Activated CD4-positive, alpha-beta memory T cell treated with anti-CD3 and anti-CD28 coated beads for 36 hours (primary cell): Measurements from ENCODE around the gene SLC16A7. TPM values are rescaled to one million over a fixed set of nuclear protein-coding genes. Genes with fewer than 3 reads are reported as not detected.
A peak's percentile ranks its signal among the peaks of the same experiment; 100 is the strongest.

Experiments
- CTCF ChIA-PET: fragments of 350-600 bp; sonication (Branson Sonifier 250); formaldehyde crosslinking; loops from one replicate; lab custom pipeline; 2021; ENCODE audit warnings: antibody characterized with exemption, inconsistent platforms; lab: Charles Lee
- POLR2A ChIA-PET: fragments of 350-600 bp; sonication (Branson Sonifier 250); formaldehyde crosslinking; loops from one replicate; lab custom pipeline; 2021; ENCODE audit warnings: antibody characterized with exemption; lab: Charles Lee
- DNase-seq: peaks from one replicate; pipeline ENCODE4 v3.0.0-alpha.2; 2020
- H3K27ac Mint-ChIP-seq: one replicate; pipeline ENCODE4 v1.8.0; 2021; ENCODE audit warnings: mixed read lengths
- H3K27me3 Mint-ChIP-seq: one replicate; pipeline ENCODE4 v1.8.0; 2021; ENCODE audit warnings: mixed read lengths
- H3K36me3 Mint-ChIP-seq: one replicate; pipeline ENCODE4 v1.8.0; 2021; ENCODE audit warnings: mixed read lengths
- H3K4me1 Mint-ChIP-seq: one replicate; pipeline ENCODE4 v1.8.0; 2021; ENCODE audit warnings: low read depth, mixed read lengths
- H3K4me3 Mint-ChIP-seq: one replicate; pipeline ENCODE4 v1.8.0; 2021; ENCODE audit warnings: mild to moderate bottlenecking, mixed read lengths
- H3K9me3 Mint-ChIP-seq: one replicate; pipeline ENCODE4 v1.8.0; 2021; ENCODE audit warnings: mixed read lengths
- intact Hi-C: fragments of 100-400 bp; cut with micrococcal nuclease; formaldehyde crosslinking; loops from one replicate; pipeline ENCODE4 v1.15.1; 2023
- total RNA-seq, 2 experiments: library from RNA; stranded (reverse); gene quantifications; one replicate each; pipeline ENCODE4 v1.2.3, GENCODE V29; 2021

The SLC16A7 gene
- total RNA-seq, 2 experiments from 2014 or later, result 35.8 to 36.6 TPM

DNA sequence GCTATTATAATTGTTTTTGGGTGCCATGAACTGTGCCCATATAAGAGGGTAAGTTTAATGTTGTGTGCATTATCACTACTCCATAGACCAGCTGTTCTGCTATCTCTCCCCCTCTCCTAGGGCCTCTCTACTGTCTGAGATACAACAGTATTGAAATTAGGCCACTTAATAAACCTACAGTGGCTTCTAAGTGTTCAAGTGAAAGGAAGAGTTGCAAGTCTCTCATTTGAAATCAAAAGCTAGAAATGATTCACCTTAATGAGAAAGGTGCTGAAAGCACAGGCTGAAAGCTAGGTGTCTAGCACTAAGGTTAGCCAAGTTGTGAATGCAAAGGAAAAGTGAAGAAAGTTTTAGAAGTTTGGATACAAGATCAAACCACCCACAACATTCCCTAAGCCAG, 168.0 kb downstream of the SLC16A7 start:
- Mint-ChIP-seq H3K9me3 (peaks cover 4% of the 10 kb centered on the region), H3K4me1 (peaks cover 12% of the 10 kb centered on the region), H3K4me3 (no peak overlapping the region), H3K36me3 (peaks cover 15% of the 10 kb centered on the region), H3K27me3 (no peaks in the 10 kb centered on the region), H3K27ac (peak overlapping the region; percentile 9)
- DNase-seq, result no peak
- intact Hi-C loops, result no loop called here
- CTCF ChIA-PET, result no interaction called here
- POLR2A ChIA-PET, result no interaction called here

DNA sequence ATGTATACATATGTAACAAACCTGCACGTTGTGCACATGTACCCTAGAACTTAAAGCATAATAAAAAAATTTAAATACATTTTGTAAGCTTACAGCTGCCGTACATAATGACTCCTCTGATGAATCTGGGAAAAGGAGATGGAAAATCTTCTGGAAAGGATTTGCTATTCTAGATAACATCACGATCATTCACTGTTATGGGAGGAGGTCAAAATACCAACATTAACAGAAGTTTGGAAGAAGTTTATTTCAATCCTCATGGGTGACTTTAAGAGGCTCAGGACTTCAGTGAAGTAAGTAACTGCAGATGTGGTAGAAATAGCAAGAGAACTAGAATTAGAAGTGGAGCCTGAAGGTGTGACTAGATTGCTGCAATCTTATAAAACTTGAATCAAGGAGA, 172.2 kb downstream of the SLC16A7 start:
- POLR2A ChIA-PET, result no interaction called here
- CTCF ChIA-PET, result no interaction called here
- Mint-ChIP-seq H3K27ac (no peak overlapping the region), H3K27me3 (no peaks in the 10 kb centered on the region), H3K9me3 (peaks cover 4% of the 10 kb centered on the region), H3K4me3 (no peak overlapping the region), H3K4me1 (peaks cover 12% of the 10 kb centered on the region), H3K36me3 (peaks cover 19% of the 10 kb centered on the region)
- no peak for DNase-seq
- intact Hi-C loops, result no loop called here

DNA sequence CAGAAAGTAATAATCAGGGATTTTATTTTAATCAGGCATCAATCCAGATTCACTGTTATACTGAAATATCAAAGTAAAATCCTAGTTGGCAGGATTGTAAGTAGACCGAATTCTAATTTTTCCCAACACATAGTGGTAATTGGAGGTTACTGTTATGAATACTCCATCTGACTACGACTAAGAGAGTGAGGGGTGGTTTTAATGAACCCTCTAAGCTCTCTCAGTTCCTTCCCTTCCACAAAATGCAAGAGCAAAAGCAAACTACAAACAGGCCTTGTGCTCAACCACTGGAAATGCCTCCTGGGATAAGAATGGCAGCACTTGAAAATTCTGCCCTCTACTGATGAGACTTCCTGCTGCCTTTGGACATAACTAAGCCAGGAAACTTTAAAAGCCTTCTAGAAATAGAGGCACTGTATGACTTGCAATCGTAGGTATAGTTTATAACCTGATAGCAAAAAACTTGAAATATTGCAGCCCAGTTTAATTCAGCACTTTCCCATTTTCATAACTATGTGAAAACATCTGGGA, 184.8 kb downstream of the SLC16A7 start:
- ChIA-PET CTCF (no interaction called here), POLR2A (no interaction called here)
- H3K36me3 Mint-ChIP-seq, result peaks cover 22% of the 10 kb centered on the region
- intact Hi-C loops, result no loop called here
- no peak for DNase-seq
- no peaks in the 10 kb centered on the region for H3K27me3 Mint-ChIP-seq
- H3K27ac Mint-ChIP-seq, result no peak overlapping the region
- peaks cover 4% of the 10 kb centered on the region for H3K9me3 Mint-ChIP-seq
- H3K4me3 Mint-ChIP-seq, result no peak overlapping the region
- H3K4me1 Mint-ChIP-seq, result no peaks in the 10 kb centered on the region

DNA sequence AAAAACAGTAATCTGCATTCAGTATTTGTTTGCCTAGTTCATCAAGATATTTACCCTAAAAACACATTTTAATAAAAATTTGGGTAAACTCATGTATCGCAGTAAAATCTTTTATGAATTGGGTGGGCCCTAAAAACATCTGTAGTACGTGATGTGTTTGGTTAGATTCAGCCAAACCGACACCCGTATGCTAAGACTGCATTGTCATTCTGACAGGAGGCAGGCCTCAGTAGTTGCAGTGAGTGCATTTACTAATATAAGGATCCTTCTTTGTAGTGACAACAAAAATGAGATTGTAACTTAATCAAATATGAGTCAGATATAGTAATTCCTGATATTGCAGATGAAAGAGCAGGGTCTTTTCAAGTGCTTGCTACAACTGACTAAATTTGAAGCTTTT, 191.8 kb downstream of the SLC16A7 start:
- CTCF ChIA-PET, result no interaction called here
- POLR2A ChIA-PET, result no interaction called here
- Mint-ChIP-seq H3K36me3 (peaks cover 25% of the 10 kb centered on the region), H3K27me3 (no peaks in the 10 kb centered on the region), H3K9me3 (peaks cover 22% of the 10 kb centered on the region), H3K4me1 (no peaks in the 10 kb centered on the region), H3K4me3 (no peak overlapping the region), H3K27ac (no peak overlapping the region)
- intact Hi-C loops, result no loop called here
- no peak for DNase-seq

DNA sequence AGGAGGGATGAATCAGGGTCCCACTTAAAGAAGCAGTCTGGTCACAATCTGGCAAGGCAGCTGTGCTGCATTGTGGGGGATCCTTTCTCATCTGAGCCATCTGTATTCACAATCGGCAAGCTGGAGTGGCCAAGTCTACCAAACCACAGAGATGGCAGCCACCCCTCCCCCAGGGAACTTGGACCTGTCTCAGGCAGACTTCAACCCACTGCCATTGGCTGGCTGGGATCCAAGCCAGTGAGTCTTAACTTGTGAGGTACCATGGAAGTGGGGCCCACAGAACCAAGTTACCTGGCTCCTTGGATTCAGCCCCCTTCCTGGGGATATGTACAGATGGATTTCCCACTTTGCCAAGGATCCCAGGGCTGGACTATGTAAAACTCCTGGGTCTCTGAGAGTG, 196.8 kb downstream of the SLC16A7 start:
- Mint-ChIP-seq H3K27ac (no peak overlapping the region), H3K4me1 (no peaks in the 10 kb centered on the region), H3K36me3 (peaks cover 37% of the 10 kb centered on the region), H3K9me3 (peaks cover 57% of the 10 kb centered on the region), H3K27me3 (no peaks in the 10 kb centered on the region), H3K4me3 (no peak overlapping the region)
- POLR2A ChIA-PET, result no interaction called here
- intact Hi-C loops, result no loop called here
- no peak for DNase-seq
- CTCF ChIA-PET, result no interaction called here

DNA sequence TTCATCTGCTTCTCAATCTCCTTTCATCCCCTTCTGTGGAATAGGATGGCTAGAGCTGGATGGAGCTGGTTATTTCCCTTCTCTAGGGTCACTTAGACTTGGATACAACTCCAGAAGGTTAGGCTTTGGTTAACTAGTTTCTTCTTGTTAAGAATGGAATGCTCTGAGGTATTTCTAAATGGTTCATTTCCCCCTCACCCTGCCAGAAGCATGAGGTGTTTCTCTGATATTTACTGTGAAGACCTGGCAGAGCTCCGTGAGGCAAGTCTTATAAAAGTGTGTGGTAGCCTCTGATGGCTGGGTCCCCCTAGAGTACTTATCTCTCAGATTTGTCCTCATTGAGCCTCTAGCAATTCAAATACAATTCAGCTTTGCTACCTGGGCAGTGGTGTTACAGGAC, 207.9 kb downstream of the SLC16A7 start:
- Mint-ChIP-seq H3K9me3 (peaks cover 33% of the 10 kb centered on the region), H3K27me3 (no peaks in the 10 kb centered on the region), H3K4me1 (no peaks in the 10 kb centered on the region), H3K36me3 (peaks cover 3% of the 10 kb centered on the region), H3K27ac (no peak overlapping the region), H3K4me3 (no peak overlapping the region)
- POLR2A ChIA-PET, result no interaction called here
- intact Hi-C loops, result no loop called here
- CTCF ChIA-PET, result no interaction called here
- DNase-seq, result no peak

DNA sequence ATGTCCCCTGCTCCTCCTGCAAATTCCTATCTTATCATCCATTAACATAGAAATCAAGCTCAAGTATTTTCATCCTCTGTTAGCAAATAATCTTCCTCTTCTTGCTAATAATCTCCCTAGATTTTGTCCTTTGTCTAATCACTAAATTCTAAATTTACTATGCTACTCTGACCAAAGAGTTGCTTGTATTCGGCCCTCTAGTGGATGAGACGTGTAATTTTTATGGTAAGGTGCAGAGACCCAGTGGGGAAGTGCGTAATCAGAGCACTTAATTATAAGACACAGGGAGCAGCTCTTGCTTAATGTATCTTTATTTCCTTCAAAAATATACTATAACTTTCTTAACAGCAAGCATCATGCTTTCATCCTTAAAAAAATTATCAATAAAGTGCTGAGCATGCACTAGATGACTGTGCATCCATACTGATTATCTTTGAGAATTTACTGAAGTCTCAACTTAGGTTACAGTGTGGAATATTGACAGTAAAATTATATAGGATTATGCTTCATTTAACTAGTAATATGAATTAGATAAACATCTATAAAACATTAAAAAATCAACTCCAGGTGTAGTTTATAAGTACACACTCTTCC, 212.6 kb downstream of the SLC16A7 start:
- CTCF ChIA-PET, result interaction anchor here (0.6 to 4.8 kb wide), 13 partner anchors 9 to 421 kb away, joined by 3 to 21 read pairs (median 5); partner anchors contain the start of gene SLC16A7
- H3K4me1 Mint-ChIP-seq, result no peaks in the 10 kb centered on the region
- intact Hi-C loops, result loop anchor here (1.0 to 5.0 kb wide), 2 partner anchors 211 to 405 kb away; partner anchors contain the start of gene SLC16A7
- POLR2A ChIA-PET, result no interaction called here
- no peaks in the 10 kb centered on the region for H3K27me3 Mint-ChIP-seq
- H3K36me3 Mint-ChIP-seq, result no peaks in the 10 kb centered on the region
- DNase-seq, result no peak
- no peaks in the 10 kb centered on the region for H3K9me3 Mint-ChIP-seq
- no peak overlapping the region for H3K27ac Mint-ChIP-seq
- no peak overlapping the region for H3K4me3 Mint-ChIP-seq

DNA sequence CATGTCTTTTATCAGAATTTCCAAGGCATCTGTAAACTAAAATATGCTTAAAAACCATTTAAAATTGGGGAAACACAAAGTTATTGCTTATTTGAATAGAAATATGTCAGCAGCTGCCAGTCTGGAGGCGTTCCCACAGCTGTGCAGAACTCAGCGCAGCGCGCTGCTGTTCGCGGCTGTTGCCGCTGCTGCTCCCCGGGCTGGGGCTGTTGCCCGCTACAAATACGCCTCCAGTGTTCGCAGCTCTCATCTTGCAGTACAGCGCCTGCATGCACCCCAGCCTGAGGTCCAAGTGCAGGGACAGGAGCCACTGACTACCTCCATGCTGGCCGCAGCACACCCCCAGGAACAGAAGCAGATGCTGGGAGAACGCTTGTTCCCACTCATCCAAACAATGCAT, 216.2 kb downstream of the SLC16A7 start:
- DNase-seq, result no peak
- CTCF ChIA-PET, result no interaction called here
- intact Hi-C loops, result no loop called here
- H3K27me3 Mint-ChIP-seq, result no peaks in the 10 kb centered on the region
- H3K27ac Mint-ChIP-seq, result no peak overlapping the region
- no peak overlapping the region for H3K4me3 Mint-ChIP-seq
- no peaks in the 10 kb centered on the region for H3K36me3 Mint-ChIP-seq
- no peaks in the 10 kb centered on the region for H3K4me1 Mint-ChIP-seq
- POLR2A ChIA-PET, result no interaction called here
- peaks cover 2% of the 10 kb centered on the region for H3K9me3 Mint-ChIP-seq

DNA sequence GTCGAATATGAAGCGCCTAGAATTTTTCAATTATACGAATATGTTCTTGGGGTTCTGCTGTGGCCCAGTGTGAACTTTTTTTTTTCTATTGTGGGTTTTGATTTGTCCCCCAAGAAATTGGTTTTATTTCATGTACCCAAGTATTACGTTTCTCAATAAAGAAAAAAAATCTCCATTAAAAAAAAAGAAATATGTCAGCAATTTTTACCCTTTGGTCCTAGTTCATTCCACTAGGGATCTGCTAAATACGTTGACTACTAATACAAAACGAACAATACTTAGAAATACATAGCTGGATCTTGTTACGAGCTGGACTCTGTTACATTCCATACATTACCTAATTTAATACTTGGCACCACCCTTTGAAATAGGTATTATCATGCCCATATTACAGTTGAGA, 216.9 kb downstream of the SLC16A7 start:
- H3K27me3 Mint-ChIP-seq, result no peaks in the 10 kb centered on the region
- no peak overlapping the region for H3K27ac Mint-ChIP-seq
- no peaks in the 10 kb centered on the region for H3K36me3 Mint-ChIP-seq
- intact Hi-C loops, result no loop called here
- no peak overlapping the region for H3K4me3 Mint-ChIP-seq
- no peaks in the 10 kb centered on the region for H3K4me1 Mint-ChIP-seq
- ChIA-PET CTCF (no interaction called here), POLR2A (no interaction called here)
- no peak for DNase-seq
- peaks cover 4% of the 10 kb centered on the region for H3K9me3 Mint-ChIP-seq

DNA sequence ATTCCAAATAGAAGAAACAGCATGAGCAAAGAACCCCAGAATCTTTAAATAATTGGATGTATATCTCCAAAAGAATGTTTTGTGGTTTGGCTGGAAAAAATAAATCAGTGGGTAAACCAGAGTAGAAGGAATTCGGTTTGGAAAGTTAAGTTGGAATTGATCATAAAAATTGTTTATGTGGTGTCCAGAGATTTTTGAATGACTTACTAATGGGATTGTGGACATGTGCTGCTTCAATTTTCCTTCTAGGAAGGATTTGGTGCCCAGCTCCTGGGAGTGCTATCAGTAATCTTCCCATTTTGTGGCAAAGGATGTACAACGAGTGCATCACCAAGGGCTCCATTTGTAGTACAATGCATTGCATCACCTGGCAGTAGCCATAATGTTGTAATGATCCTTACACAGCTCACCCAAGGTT, 224.8 kb downstream of the SLC16A7 start:
- Mint-ChIP-seq H3K36me3 (no peaks in the 10 kb centered on the region), H3K9me3 (peaks cover 4% of the 10 kb centered on the region), H3K4me1 (no peaks in the 10 kb centered on the region), H3K27ac (no peak overlapping the region), H3K4me3 (no peak overlapping the region), H3K27me3 (no peaks in the 10 kb centered on the region)
- no peak for DNase-seq
- ChIA-PET POLR2A (no interaction called here), CTCF (interaction anchor here (1.4 to 1.8 kb wide), 3 partner anchors 11 to 417 kb away, joined by 3 to 5 read pairs (median 5); no protein-coding TSS in a partner anchor)
- intact Hi-C loops, result no loop called here

DNA sequence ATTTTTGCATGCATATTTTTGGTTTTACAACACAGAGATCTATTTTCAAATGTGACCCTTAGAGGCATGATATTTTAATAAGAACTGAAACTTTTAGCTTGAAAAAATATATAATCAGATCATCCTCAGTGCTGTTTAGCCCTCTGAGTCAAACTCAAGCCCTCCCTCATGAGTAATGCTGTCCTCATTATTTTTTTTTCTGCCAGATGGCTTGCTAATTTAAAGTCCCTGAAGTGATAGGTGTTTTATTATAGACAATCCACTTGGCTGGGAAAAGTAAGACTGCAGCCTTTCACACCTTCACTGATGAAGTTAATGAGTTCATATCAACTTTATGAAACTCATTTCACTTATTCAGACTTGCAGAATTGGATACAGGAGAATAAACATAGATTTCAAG, 227.7 kb downstream of the SLC16A7 start:
- CTCF ChIA-PET, result no interaction called here
- intact Hi-C loops, result no loop called here
- no peaks in the 10 kb centered on the region for H3K36me3 Mint-ChIP-seq
- no peaks in the 10 kb centered on the region for H3K4me1 Mint-ChIP-seq
- no peak for DNase-seq
- H3K27me3 Mint-ChIP-seq, result peaks cover 3% of the 10 kb centered on the region
- H3K4me3 Mint-ChIP-seq, result no peak overlapping the region
- no peaks in the 10 kb centered on the region for H3K9me3 Mint-ChIP-seq
- no peak overlapping the region for H3K27ac Mint-ChIP-seq
- POLR2A ChIA-PET, result no interaction called here

DNA sequence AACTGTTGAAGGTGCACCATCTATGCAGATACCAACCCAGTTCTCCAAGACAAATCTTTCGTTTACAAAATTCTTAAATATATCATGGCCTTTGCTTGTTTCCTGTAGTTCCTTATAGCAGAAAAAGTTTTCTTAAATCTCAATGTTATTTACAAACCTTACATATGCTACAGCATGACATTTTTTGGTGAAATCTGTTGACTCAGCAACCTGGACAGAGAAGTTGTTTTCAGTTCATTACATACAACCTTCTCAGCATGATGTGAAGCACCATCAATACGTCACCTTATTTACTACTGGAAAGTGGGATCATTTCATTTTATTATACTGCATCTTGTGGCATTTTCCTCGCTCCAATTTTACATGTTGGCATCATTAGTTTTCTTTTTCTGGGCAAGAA, 231.9 kb downstream of the SLC16A7 start:
- Mint-ChIP-seq H3K4me3 (no peak overlapping the region), H3K27me3 (peaks cover 5% of the 10 kb centered on the region), H3K36me3 (no peaks in the 10 kb centered on the region), H3K9me3 (no peaks in the 10 kb centered on the region), H3K4me1 (no peaks in the 10 kb centered on the region), H3K27ac (no peak overlapping the region)
- intact Hi-C loops, result no loop called here
- CTCF ChIA-PET, result no interaction called here
- POLR2A ChIA-PET, result no interaction called here
- no peak for DNase-seq

DNA sequence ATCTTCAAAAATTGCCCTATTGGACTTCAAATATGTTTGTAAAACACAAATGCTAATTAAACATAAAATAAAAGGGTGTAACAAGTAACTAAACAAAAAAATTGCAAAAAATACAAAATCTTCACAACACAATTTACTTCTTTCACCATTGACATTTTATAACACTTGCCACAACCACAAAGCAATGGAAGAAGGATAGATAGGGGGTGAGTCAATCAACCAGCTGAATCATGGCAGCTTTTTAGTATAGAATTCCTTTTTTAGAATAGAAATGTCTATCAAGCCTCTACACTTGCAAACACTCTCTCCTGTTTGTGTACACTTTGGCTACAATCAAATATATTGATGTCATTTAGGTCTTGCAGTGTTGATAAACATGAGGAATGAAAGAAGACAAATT, 232.7 kb downstream of the SLC16A7 start:
- ChIA-PET CTCF (no interaction called here), POLR2A (no interaction called here)
- H3K27me3 Mint-ChIP-seq, result peaks cover 5% of the 10 kb centered on the region
- no peaks in the 10 kb centered on the region for H3K9me3 Mint-ChIP-seq
- intact Hi-C loops, result no loop called here
- no peaks in the 10 kb centered on the region for H3K4me1 Mint-ChIP-seq
- H3K4me3 Mint-ChIP-seq, result no peak overlapping the region
- DNase-seq, result no peak
- no peaks in the 10 kb centered on the region for H3K36me3 Mint-ChIP-seq
- no peak overlapping the region for H3K27ac Mint-ChIP-seq
